Stimulated activated CD8-positive, alpha-beta memory T cell treated with anti-CD3 and anti-CD28 coated beads, Interleukin-2, amount 100 ng/mL, for 1 hour (primary cell): ENCODE data around the gene C9orf85.
"Not testable (repeated sequence)": the region's sequence is repeated elsewhere in the genome, so short reads cannot be mapped to it uniquely, and the experiment has no call there.

ENCODE experiments used
- DNase-seq, 2 donors: peaks; one replicate each; pipeline ENCODE4 v3.0.0-alpha.2; 2020; ENCODE audit warnings: low read depth in 2 of 2

The C9orf85 gene

GRCh38 chr9:71941998-71942567 is 30.6 kb downstream of the C9orf85 start:
- no peak for DNase-seq

GRCh38 chr9:71944754-71945375 is 33.4 kb downstream of the C9orf85 start:
- no peak for DNase-seq

GRCh38 chr9:71954652-71955051 is 43.2 kb downstream of the C9orf85 start:
- not testable (repeated sequence) for DNase-seq

- DNase-seq = no peak
Measured at GRCh38 chr9:71955300-71955915, 44.0 kb downstream of the C9orf85 start.

- DNase-seq = no peak
Measured at GRCh38 chr9:71962328-71962727, 50.9 kb downstream of the C9orf85 start.

- DNase-seq = not testable (repeated sequence)
Measured at GRCh38 chr9:71963471-71963996, 52.1 kb downstream of the C9orf85 start.

- DNase-seq = no peak
Measured at GRCh38 chr9:71965403-71965802, 54.0 kb downstream of the C9orf85 start.

- DNase-seq = no peak
Measured at GRCh38 chr9:71966601-71967000, 55.2 kb downstream of the C9orf85 start.

GRCh38 chr9:71968541-71969090 is 57.2 kb downstream of the C9orf85 start:
- DNase-seq = no peak

- DNase-seq = no peak
Measured at GRCh38 chr9:71975833-71976232, 64.4 kb downstream of the C9orf85 start.

GRCh38 chr9:71977003-71977402 is 65.6 kb downstream of the C9orf85 start:
- no peak for DNase-seq

GRCh38 chr9:71980266-71981190 is 69.1 kb downstream of the C9orf85 start:
- no peak for DNase-seq

GRCh38 chr9:71981944-71982343 is 70.5 kb downstream of the C9orf85 start:
- no peak for DNase-seq

GRCh38 chr9:71984403-71984802 is 73.0 kb downstream of the C9orf85 start:
- no peak for DNase-seq

- no peak for DNase-seq
Measured at GRCh38 chr9:71984831-71985281, 73.4 kb downstream of the C9orf85 start.

- no peak for DNase-seq
Measured at GRCh38 chr9:71985297-71985911, 74.0 kb downstream of the C9orf85 start.

- no peak for DNase-seq
Measured at GRCh38 chr9:71986900-71987299, 75.5 kb downstream of the C9orf85 start.

- DNase-seq = no peak
Measured at GRCh38 chr9:71987471-71988371, 76.3 kb downstream of the C9orf85 start.

GRCh38 chr9:71990466-71990865 is 79.0 kb downstream of the C9orf85 start:
- no peak for DNase-seq

- no peak for DNase-seq
Measured at GRCh38 chr9:72005451-72005850, 94.0 kb downstream of the C9orf85 start.
